Activated B cell treated with CpG ODN at 0.5 μM for 24 hours (primary cell): ENCODE data around the gene HIBADH. TPM values are rescaled to one million over a fixed set of nuclear protein-coding genes. Genes with fewer than 3 reads are reported as not detected.

Source experiments
- ATAC-seq: fragments of 200-7000 bp; cut with Tn5 transposase; one replicate; pipeline ENCODE4 v1.10.0; 2021; ENCODE audit warnings: low read depth, mild to moderate bottlenecking, moderate library complexity
- CTCF ChIA-PET: fragments of 350-600 bp; sonication (Branson Sonifier 250); formaldehyde crosslinking; loops from one replicate; lab custom pipeline; 2021; ENCODE audit warnings: antibody characterized with exemption; lab: Charles Lee
- POLR2A ChIA-PET: fragments of 350-600 bp; sonication (Branson Sonifier 250); formaldehyde crosslinking; loops from one replicate; lab custom pipeline; 2021; ENCODE audit warnings: antibody characterized with exemption; lab: Charles Lee
- DNase-seq: peaks from one replicate; pipeline ENCODE4 v3.0.0; 2022
- H3K27ac Mint-ChIP-seq: one replicate; pipeline ENCODE4 v1.8.0; 2020; ENCODE audit warnings: mixed read lengths
- H3K27me3 Mint-ChIP-seq: one replicate; pipeline ENCODE4 v1.8.0; 2021; ENCODE audit warnings: mixed read lengths
- H3K36me3 Mint-ChIP-seq: one replicate; pipeline ENCODE4 v1.8.0; 2021; ENCODE audit warnings: low read depth, mixed read lengths
- H3K4me1 Mint-ChIP-seq: one replicate; pipeline ENCODE4 v1.8.0; 2021; ENCODE audit warnings: mixed read lengths
- H3K4me3 Mint-ChIP-seq: one replicate; pipeline ENCODE4 v1.8.0; 2020; ENCODE audit warnings: mild to moderate bottlenecking, mixed read lengths
- H3K9me3 Mint-ChIP-seq: one replicate; pipeline ENCODE4 v1.8.0; 2020; ENCODE audit warnings: mixed read lengths
- CTCF ChIP-seq: fragments of 200-600 bp; IDR thresholded peaks from one replicate; pipeline ENCODE4 v1.8.0; 2022; ENCODE audit warnings: antibody characterized with exemption, mild to moderate bottlenecking
- intact Hi-C: fragments of 100-400 bp; cut with micrococcal nuclease; formaldehyde crosslinking; loops from one replicate; pipeline ENCODE4 v1.15.1; 2024
- total RNA-seq: library from RNA; stranded (reverse); gene quantifications from 2 replicates; pipeline ENCODE4 v1.2.3, GENCODE V29; 2022

Gene HIBADH
- total RNA-seq, 1 donor from 2014 or later: 9.8 TPM

- intact Hi-C loops: no loop called here
- no peak for TF ChIP-seq CTCF
- no peaks in the 10 kb centered on the region for H3K4me1 Mint-ChIP-seq
- DNase-seq (no peak), ATAC-seq (no peak)
- ChIA-PET CTCF (no interaction called here), POLR2A (interaction anchor here (0.7 kb wide), 2 partner anchors 86 to 447 kb away, joined by 3 to 4 read pairs; no protein-coding TSS in a partner anchor)
- H3K9me3 Mint-ChIP-seq: no peaks in the 10 kb centered on the region
- H3K27ac Mint-ChIP-seq: no peak overlapping the region
- H3K27me3 Mint-ChIP-seq: no peaks in the 10 kb centered on the region
- H3K4me3 Mint-ChIP-seq: no peak overlapping the region
- H3K36me3 Mint-ChIP-seq: peaks cover 25% of the 10 kb centered on the region
Measured at GRCh38 chr7:27650283-27650682, 12.4 kb downstream of the HIBADH start.

GRCh38 chr7:27647489-27647888 is 15.2 kb downstream of the HIBADH start:
- TF ChIP-seq CTCF: no peak
- intact Hi-C loops: no loop called here
- DNase-seq (no peak), ATAC-seq (no peak)
- Mint-ChIP-seq H3K27me3 (no peaks in the 10 kb centered on the region), H3K4me1 (no peaks in the 10 kb centered on the region), H3K9me3 (no peaks in the 10 kb centered on the region), H3K36me3 (peaks cover 28% of the 10 kb centered on the region), H3K27ac (no peak overlapping the region), H3K4me3 (no peak overlapping the region)
- CTCF ChIA-PET: no interaction called here
- POLR2A ChIA-PET: no interaction called here

- ATAC-seq: no peak
- CTCF ChIA-PET: no interaction called here
Measured at GRCh38 chr7:27647046-27647445, 15.6 kb downstream of the HIBADH start.

GRCh38 chr7:27642271-27642670 is 20.4 kb downstream of the HIBADH start:
- intact Hi-C loops: no loop called here
- ATAC-seq: no peak
- POLR2A ChIA-PET: interaction anchor here (0.7 kb wide), 1 partner anchor 15 kb away, joined by 9 read pairs; no protein-coding TSS in a partner anchor
- peaks cover 9% of the 10 kb centered on the region for H3K4me1 Mint-ChIP-seq
- CTCF ChIA-PET: no interaction called here
- no peak overlapping the region for H3K27ac Mint-ChIP-seq
- peaks cover 18% of the 10 kb centered on the region for H3K36me3 Mint-ChIP-seq
- H3K4me3 Mint-ChIP-seq: no peak overlapping the region
- H3K9me3 Mint-ChIP-seq: no peaks in the 10 kb centered on the region
- TF ChIP-seq CTCF: no peak
- no peaks in the 10 kb centered on the region for H3K27me3 Mint-ChIP-seq
- no peak for DNase-seq

More at GRCh38 chr7:27647046-27647445, 15.6 kb downstream of the HIBADH start:
- POLR2A ChIA-PET: interaction anchor here (0.7 kb wide), 1 partner anchor 14 kb away, joined by 3 read pairs; no protein-coding TSS in a partner anchor
- Mint-ChIP-seq H3K9me3 (no peaks in the 10 kb centered on the region), H3K4me3 (no peak overlapping the region), H3K27ac (no peak overlapping the region), H3K27me3 (no peaks in the 10 kb centered on the region), H3K4me1 (no peaks in the 10 kb centered on the region), H3K36me3 (peaks cover 28% of the 10 kb centered on the region)
- TF ChIP-seq CTCF: no peak
- DNase-seq: no peak
- intact Hi-C loops: no loop called here

- Mint-ChIP-seq H3K9me3 (no peaks in the 10 kb centered on the region), H3K36me3 (peaks cover 15% of the 10 kb centered on the region), H3K4me1 (peaks cover 9% of the 10 kb centered on the region), H3K4me3 (no peak overlapping the region), H3K27ac (no peak overlapping the region), H3K27me3 (no peaks in the 10 kb centered on the region)
- ChIA-PET POLR2A (interaction anchor here (0.7 kb wide), 1 partner anchor 16 kb away, joined by 9 read pairs; no protein-coding TSS in a partner anchor), CTCF (no interaction called here)
- no peak for DNase-seq
- intact Hi-C loops: no loop called here
- no peak for TF ChIP-seq CTCF
- ATAC-seq: no peak
Measured at GRCh38 chr7:27641581-27642230, 21.0 kb downstream of the HIBADH start.
